Activated CD4-positive, alpha-beta T cell treated with anti-CD3 and anti-CD28 coated beads for 36 hours (primary cell): ENCODE measurements around the gene GRAP2. TPM values are rescaled to one million over a fixed set of nuclear protein-coding genes. Genes with fewer than 3 reads are reported as not detected.
"Not testable (repeated sequence)": the region's sequence is repeated elsewhere in the genome, so short reads cannot be mapped to it uniquely, and the experiment has no call there.

Experiments used
- ATAC-seq: fragments of 200-7000 bp; cut with Tn5 transposase; one replicate; pipeline ENCODE4 v1.10.0; 2021; ENCODE audit warnings: mild to moderate bottlenecking, moderate library complexity
- CTCF ChIA-PET: fragments of 350-600 bp; sonication (Branson Sonifier 250); formaldehyde crosslinking; loops from one replicate; lab custom pipeline; 2021; ENCODE audit warnings: antibody characterized with exemption; lab: Charles Lee
- POLR2A ChIA-PET: fragments of 350-600 bp; sonication (Branson Sonifier 250); formaldehyde crosslinking; loops from one replicate; lab custom pipeline; 2021; ENCODE audit warnings: antibody characterized with exemption, inconsistent platforms; lab: Charles Lee
- DNase-seq: peaks from one replicate; pipeline ENCODE4 v3.0.0-alpha.2; 2020
- H3K27ac Mint-ChIP-seq: one replicate; pipeline ENCODE4 v1.8.0; 2021; ENCODE audit warnings: mixed read lengths
- H3K27me3 Mint-ChIP-seq: one replicate; pipeline ENCODE4 v1.8.0; 2021; ENCODE audit warnings: mixed read lengths
- H3K36me3 Mint-ChIP-seq: one replicate; pipeline ENCODE4 v1.8.0; 2021; ENCODE audit warnings: low read depth, mixed read lengths
- H3K4me1 Mint-ChIP-seq: one replicate; pipeline ENCODE4 v1.8.0; 2021; ENCODE audit warnings: mixed read lengths
- H3K4me3 Mint-ChIP-seq: one replicate; pipeline ENCODE4 v1.8.0; 2021; ENCODE audit warnings: mild to moderate bottlenecking, moderate library complexity, mixed read lengths
- H3K9me3 Mint-ChIP-seq: one replicate; pipeline ENCODE4 v1.8.0; 2021; ENCODE audit warnings: low read depth, mixed read lengths
- intact Hi-C, 2 experiments: fragments of 100-400 bp; cut with DNase I in 1 of 2; cut with micrococcal nuclease in 1 of 2; formaldehyde crosslinking; loops; one replicate each; pipeline versions ENCODE4 v1.14.2 to v1.15.1; 2022 to 2024; cut with DNase I, micrococcal nuclease
- total RNA-seq, 2 experiments: library from RNA; stranded (reverse); gene quantifications; one replicate each; pipeline ENCODE4 v1.2.3, GENCODE V29; 2021

GRAP2 gene
- total RNA-seq, 2 experiments from 2014 or later: 40.6 to 45.5 TPM

DNA sequence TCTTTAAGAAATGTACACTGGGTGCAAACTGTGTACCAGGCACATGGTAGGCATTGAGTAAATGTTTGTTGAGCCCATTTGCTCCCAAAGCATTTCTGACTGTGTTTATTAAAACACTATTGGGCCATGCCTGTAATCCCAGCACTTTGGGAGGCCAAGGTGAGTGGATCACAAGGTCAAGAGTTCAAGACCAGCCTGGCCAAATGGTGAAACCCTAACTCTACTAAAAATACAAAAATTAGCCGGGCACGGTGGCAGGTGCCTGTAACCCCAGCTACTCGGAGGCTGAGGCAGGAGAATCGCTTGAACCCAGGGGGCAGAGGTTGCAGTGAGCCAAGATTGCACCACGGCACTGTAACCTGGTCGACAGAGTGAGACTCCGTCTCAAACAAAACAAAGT is 92.0 kb downstream of the GRAP2 start:
- not testable (repeated sequence) for H3K27ac Mint-ChIP-seq, DNase-seq, H3K4me3 Mint-ChIP-seq, H3K27me3 Mint-ChIP-seq, H3K9me3 Mint-ChIP-seq, H3K4me1 Mint-ChIP-seq, H3K36me3 Mint-ChIP-seq, ATAC-seq
- POLR2A ChIA-PET: interaction anchor here (1.0 kb wide), 1 partner anchor 219 kb away, joined by 3 read pairs; no protein-coding TSS in a partner anchor
- CTCF ChIA-PET: interaction anchor here (1.4 kb wide), 1 partner anchor 47 kb away, joined by 4 read pairs; no protein-coding TSS in a partner anchor
- intact Hi-C loops: loop anchor here in 1 of 2 experiments (5.0 kb wide), 1 partner anchor 41 kb away; no protein-coding TSS in a partner anchor

DNA sequence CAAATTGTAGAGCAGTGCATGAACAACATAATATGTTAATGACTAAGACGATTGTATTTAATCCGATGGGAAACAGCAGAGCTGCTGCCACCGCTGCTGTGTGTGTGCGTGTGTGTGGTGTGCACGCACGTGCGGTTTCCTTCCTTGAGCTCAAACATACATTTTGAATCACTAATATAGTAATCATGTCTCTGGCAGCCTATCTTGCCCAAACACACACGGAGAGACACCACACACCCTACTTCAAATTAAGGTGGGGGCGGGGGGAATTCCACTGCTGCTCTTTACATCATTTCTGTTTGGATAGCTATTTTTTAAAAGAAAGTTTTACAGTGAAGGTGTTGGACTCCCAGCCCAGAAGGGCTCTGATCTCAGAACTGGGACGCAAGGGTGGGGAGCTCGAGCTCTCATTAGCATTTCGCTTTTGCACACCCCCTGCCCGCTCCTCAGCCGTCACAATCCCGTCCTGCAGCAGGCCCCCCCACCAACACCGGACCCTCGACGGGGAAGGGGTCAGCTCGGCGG is 93.2 kb downstream of the GRAP2 start:
- Mint-ChIP-seq H3K27ac (peak overlapping the region; percentile 32), H3K4me1 (peaks cover 8% of the 10 kb centered on the region), H3K27me3 (no peaks in the 10 kb centered on the region), H3K9me3 (no peaks in the 10 kb centered on the region), H3K4me3 (peak overlapping the region; percentile 52), H3K36me3 (no peaks in the 10 kb centered on the region)
- DNase-seq (peak; percentile 77), ATAC-seq (peak; percentile 78)
- ChIA-PET POLR2A (interaction anchor here (0.5 to 2.2 kb wide), 13 partner anchors 16 to 856 kb away, joined by 3 to 9 read pairs (median 4); partner anchors contain the start of gene ATF4), CTCF (interaction anchor here (0.7 to 1.6 kb wide), 13 partner anchors 11 to 62 kb away, joined by 3 to 4 read pairs (median 3); no protein-coding TSS in a partner anchor)
- intact Hi-C loops: loop anchor here in 1 of 2 experiments (5.0 kb wide), 1 partner anchor 42 kb away; no protein-coding TSS in a partner anchor

DNA sequence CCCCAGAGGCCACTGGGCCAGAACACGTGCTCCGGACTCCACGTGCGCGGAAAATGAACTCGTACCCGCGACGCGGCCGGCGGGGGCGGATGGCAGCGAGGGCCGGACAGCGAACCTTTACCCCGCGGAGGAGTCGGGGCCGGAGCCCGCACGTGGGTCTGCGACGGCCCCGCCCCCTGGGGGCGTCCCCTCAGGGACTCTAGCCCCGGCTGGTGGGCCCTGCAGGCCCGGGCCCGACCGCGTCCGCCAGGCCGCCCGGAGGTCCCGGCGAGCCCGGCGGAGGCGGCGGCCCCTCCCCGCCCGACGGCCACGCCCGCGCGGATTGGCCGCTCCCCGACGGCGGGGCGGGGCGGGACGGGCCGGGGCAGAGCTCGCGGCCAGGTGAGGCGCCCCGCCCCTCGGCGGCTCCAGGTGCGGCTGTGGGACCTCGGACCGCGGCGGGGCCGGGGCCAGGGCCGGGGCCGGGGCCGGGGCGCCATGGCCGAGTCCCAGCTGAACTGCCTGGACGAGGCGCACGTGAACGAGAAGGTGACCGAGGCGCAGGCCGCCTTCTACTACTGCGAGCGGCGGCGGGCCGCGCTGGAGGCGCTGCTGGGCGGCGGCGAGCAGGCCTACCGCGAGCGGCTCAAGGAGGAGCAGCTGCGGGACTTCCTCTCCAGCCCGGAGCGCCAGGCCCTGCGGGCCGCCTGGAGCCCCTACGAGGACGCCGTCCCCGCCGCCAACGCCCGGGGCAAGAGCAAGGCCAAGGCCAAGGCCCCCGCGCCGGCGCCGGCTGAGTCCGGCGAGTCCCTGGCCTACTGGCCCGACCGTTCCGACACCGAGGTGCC is 93.9 kb downstream of the GRAP2 start, which contains the start of gene FAM83F:
Gene FAM83F (plus strand): TSS at position 389 of the 827 bp plus-strand sequence. CDS start 89 bp downstream, at position 478.
- peak within 1 kb of the TSS; percentile 32 for H3K27ac Mint-ChIP-seq
- intact Hi-C loops: loop anchor here (5.0 kb wide), 2 partner anchors 42 to 217 kb away; no protein-coding TSS in a partner anchor
- ChIA-PET CTCF (interaction anchor here (0.7 to 1.6 kb wide), 9 partner anchors 12 to 62 kb away, joined by 3 to 4 read pairs (median 3); no protein-coding TSS in a partner anchor), POLR2A (interaction anchor here (0.5 to 2.2 kb wide), 5 partner anchors 15 to 475 kb away, joined by 3 to 9 read pairs (median 4); partner anchors contain the start of gene ATF4)
- no peaks in the 10 kb centered on the region for H3K9me3 Mint-ChIP-seq
- DNase-seq (peak; percentile 56), ATAC-seq (peak; percentile 69)
- peak within 1 kb of the TSS; percentile 52 for H3K4me3 Mint-ChIP-seq
- no peaks in the 10 kb centered on the region for H3K36me3 Mint-ChIP-seq
- H3K27me3 Mint-ChIP-seq: no peaks in the 10 kb centered on the region
- H3K4me1 Mint-ChIP-seq: peaks cover 8% of the 10 kb centered on the region

DNA sequence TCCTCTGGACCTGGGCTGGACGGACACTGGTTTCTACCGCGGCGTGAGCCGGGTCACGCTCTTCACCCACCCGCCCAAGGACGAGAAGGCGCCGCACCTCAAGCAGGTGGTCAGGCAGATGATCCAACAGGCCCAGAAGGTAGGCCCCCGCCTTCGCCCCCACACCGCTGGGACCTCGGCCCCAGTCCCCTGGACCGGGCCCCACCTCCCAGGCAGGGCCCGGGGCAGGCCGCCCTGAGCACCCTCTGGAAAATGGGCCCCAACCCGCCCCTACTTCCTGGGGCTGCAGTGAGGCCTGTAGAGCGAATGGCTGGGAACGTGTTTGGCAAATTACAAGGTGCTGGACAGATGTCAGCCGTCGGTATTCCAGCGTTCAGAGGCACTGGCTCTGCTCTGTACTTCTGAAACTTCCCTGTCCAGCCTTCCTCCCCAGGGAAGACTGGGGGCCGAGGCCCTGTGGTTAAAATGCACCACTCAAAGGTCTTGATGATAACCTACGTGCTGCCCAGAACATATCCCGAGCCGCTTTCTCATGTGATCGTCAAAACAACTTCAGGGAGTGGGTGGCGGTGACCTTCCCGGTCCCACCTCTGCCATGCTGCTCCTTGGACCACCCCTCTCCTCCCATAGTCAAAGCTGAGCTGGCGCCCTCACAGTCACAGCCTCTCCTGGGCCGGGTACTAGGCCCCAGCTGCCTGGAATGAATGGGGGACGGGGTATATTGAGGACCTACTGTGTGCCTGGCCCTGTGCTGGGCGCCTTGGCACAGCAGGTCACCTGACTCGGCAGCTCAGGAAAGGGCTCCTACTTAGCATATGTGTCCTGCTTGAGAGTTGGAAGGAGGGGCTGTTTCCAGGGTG is 94.7 kb downstream of the GRAP2 start:
- intact Hi-C loops: loop anchor here in 1 of 2 experiments (5.0 kb wide), 1 partner anchor 218 kb away; no protein-coding TSS in a partner anchor
- H3K9me3 Mint-ChIP-seq: no peaks in the 10 kb centered on the region
- no peaks in the 10 kb centered on the region for H3K27me3 Mint-ChIP-seq
- no peak overlapping the region for H3K27ac Mint-ChIP-seq
- peak overlapping the region; percentile 30 for H3K4me3 Mint-ChIP-seq
- POLR2A ChIA-PET: interaction anchor here (0.6 to 2.2 kb wide), 2 partner anchors 14 to 44 kb away, joined by 6 to 9 read pairs; no protein-coding TSS in a partner anchor
- peaks cover 8% of the 10 kb centered on the region for H3K4me1 Mint-ChIP-seq
- CTCF ChIA-PET: interaction anchor here (0.7 kb wide), 1 partner anchor 26 kb away, joined by 3 read pairs; no protein-coding TSS in a partner anchor
- no peak for DNase-seq
- no peaks in the 10 kb centered on the region for H3K36me3 Mint-ChIP-seq
- no peak for ATAC-seq

GRCh38 chr22:39996732-39997131 is 95.8 kb downstream of the GRAP2 start:
- CTCF ChIA-PET: interaction anchor here (0.5 to 0.8 kb wide), 4 partner anchors 13 to 503 kb away, joined by 3 to 4 read pairs (median 3); no protein-coding TSS in a partner anchor
- no peak for ATAC-seq
- Mint-ChIP-seq H3K36me3 (no peaks in the 10 kb centered on the region), H3K4me1 (peaks cover 8% of the 10 kb centered on the region), H3K9me3 (no peaks in the 10 kb centered on the region), H3K27ac (no peak overlapping the region), H3K4me3 (no peak overlapping the region), H3K27me3 (no peaks in the 10 kb centered on the region)
- DNase-seq: no peak
- POLR2A ChIA-PET: no interaction called here
- intact Hi-C loops: loop anchor here in 1 of 2 experiments (5.0 kb wide), 1 partner anchor 219 kb away; no protein-coding TSS in a partner anchor

- Mint-ChIP-seq H3K27ac (no peak overlapping the region), H3K4me1 (peaks cover 8% of the 10 kb centered on the region), H3K36me3 (no peaks in the 10 kb centered on the region), H3K9me3 (no peaks in the 10 kb centered on the region), H3K27me3 (no peaks in the 10 kb centered on the region), H3K4me3 (no peak overlapping the region)
- no peak for ATAC-seq
- ChIA-PET CTCF (interaction anchor here (0.8 kb wide), 1 partner anchor 64 kb away, joined by 3 read pairs; no protein-coding TSS in a partner anchor), POLR2A (interaction anchor here (0.6 kb wide), 1 partner anchor 55 kb away, joined by 3 read pairs; no protein-coding TSS in a partner anchor)
- intact Hi-C loops: loop anchor here in 1 of 2 experiments (5.0 kb wide), 1 partner anchor 220 kb away; no protein-coding TSS in a partner anchor
- DNase-seq: no peak
These were observed 96.5 kb downstream of the GRAP2 start for GRCh38 chr22:39997421-39997820.

GRCh38 chr22:39997939-39998726 is 97.2 kb downstream of the GRAP2 start:
- no peaks in the 10 kb centered on the region for H3K27me3 Mint-ChIP-seq
- no peak overlapping the region for H3K27ac Mint-ChIP-seq
- ChIA-PET POLR2A (interaction anchor here (0.6 kb wide), 1 partner anchor 56 kb away, joined by 3 read pairs; no protein-coding TSS in a partner anchor), CTCF (interaction anchor here (0.7 kb wide), 1 partner anchor 38 kb away, joined by 3 read pairs; no protein-coding TSS in a partner anchor)
- H3K4me1 Mint-ChIP-seq: peaks cover 8% of the 10 kb centered on the region
- intact Hi-C loops: loop anchor here in 1 of 2 experiments (5.0 kb wide), 1 partner anchor 221 kb away; no protein-coding TSS in a partner anchor
- no peaks in the 10 kb centered on the region for H3K9me3 Mint-ChIP-seq
- ATAC-seq (no peak), DNase-seq (no peak)
- no peaks in the 10 kb centered on the region for H3K36me3 Mint-ChIP-seq
- no peak overlapping the region for H3K4me3 Mint-ChIP-seq

- POLR2A ChIA-PET: no interaction called here
- ATAC-seq: peak; percentile 17
These were observed 98.4 kb downstream of the GRAP2 start for GRCh38 chr22:39999144-39999757.

DNA sequence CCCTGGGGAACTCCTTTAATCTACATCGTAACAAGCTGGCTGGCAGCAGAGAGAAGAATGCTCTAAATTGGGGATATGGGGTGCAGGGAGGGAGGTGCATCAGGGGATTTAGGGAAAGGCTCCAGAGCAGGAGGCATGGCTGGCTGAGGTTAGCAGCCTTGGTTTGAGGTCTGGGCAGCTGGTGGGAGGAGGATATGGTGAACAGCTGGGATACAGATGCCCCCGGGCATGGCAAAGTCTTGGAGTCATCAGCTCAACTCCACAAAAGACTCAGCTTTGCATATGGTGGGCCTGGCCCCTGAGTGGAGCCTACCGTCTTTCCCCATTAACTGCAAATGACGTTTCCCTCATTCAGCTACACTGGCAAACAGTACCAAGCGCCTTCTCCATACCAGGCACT is 99.3 kb downstream of the GRAP2 start:
- CTCF ChIA-PET: interaction anchor here (0.7 to 1.7 kb wide), 7 partner anchors 10 to 466 kb away, joined by 3 to 5 read pairs (median 4); no protein-coding TSS in a partner anchor
- Mint-ChIP-seq H3K4me3 (no peak overlapping the region), H3K27ac (no peak overlapping the region), H3K9me3 (no peaks in the 10 kb centered on the region), H3K27me3 (no peaks in the 10 kb centered on the region), H3K4me1 (no peaks in the 10 kb centered on the region), H3K36me3 (no peaks in the 10 kb centered on the region)
- DNase-seq (no peak), ATAC-seq (no peak)
- intact Hi-C loops: no loop called here
- POLR2A ChIA-PET: interaction anchor here (0.5 kb wide), 1 partner anchor 17 kb away, joined by 3 read pairs; no protein-coding TSS in a partner anchor

More at GRCh38 chr22:39999144-39999757, 98.4 kb downstream of the GRAP2 start:
- DNase-seq: peak; percentile 30
- no peak overlapping the region for H3K4me3 Mint-ChIP-seq
- intact Hi-C loops: loop anchor here in 1 of 2 experiments (5.0 kb wide), 1 partner anchor 222 kb away; no protein-coding TSS in a partner anchor
- no peak overlapping the region for H3K27ac Mint-ChIP-seq
- no peaks in the 10 kb centered on the region for H3K36me3 Mint-ChIP-seq
- CTCF ChIA-PET: interaction anchor here (0.6 to 1.5 kb wide), 6 partner anchors 10 to 465 kb away, joined by 3 to 5 read pairs (median 4); no protein-coding TSS in a partner anchor
- peaks cover 1% of the 10 kb centered on the region for H3K4me1 Mint-ChIP-seq
- H3K27me3 Mint-ChIP-seq: no peaks in the 10 kb centered on the region
- no peaks in the 10 kb centered on the region for H3K9me3 Mint-ChIP-seq
